Posterior cingulate gyrus (tissue), 11 donors: ENCODE data around the gene SHB.

Experiments
- DNase-seq, 10 donors: peaks; one replicate each; pipeline versions ENCODE4 v3.0.0 to v3.0.0-alpha.2; 2020 to 2021; ENCODE audit warnings: mixed read lengths in 3 of 10
- intact Hi-C: fragments of 100-400 bp; cut with DNase I; formaldehyde crosslinking; loops from one replicate; pipeline ENCODE4 v1.15.1; 2023

The SHB gene

DNA sequence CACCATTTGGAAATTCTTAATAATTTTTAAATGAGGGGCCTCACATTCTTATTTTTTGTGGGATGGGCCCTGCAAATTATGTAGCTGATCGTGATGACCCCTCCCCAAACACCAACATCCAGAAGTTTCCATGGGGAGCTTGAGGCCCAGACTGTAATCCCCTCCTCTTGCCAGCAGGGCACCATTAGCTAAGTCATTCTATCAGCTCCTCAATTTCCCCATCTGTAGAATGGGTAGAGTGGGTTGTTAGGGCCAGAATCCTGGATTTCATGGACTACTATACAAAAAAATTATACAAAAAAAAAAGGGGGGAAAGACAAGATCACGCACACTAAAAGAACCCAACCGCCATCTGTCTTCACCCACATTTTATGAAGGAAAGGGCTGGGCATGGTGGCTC is 38.4 kb downstream of the SHB start:
- no peak for DNase-seq
- intact Hi-C loops = no loop called here

DNA sequence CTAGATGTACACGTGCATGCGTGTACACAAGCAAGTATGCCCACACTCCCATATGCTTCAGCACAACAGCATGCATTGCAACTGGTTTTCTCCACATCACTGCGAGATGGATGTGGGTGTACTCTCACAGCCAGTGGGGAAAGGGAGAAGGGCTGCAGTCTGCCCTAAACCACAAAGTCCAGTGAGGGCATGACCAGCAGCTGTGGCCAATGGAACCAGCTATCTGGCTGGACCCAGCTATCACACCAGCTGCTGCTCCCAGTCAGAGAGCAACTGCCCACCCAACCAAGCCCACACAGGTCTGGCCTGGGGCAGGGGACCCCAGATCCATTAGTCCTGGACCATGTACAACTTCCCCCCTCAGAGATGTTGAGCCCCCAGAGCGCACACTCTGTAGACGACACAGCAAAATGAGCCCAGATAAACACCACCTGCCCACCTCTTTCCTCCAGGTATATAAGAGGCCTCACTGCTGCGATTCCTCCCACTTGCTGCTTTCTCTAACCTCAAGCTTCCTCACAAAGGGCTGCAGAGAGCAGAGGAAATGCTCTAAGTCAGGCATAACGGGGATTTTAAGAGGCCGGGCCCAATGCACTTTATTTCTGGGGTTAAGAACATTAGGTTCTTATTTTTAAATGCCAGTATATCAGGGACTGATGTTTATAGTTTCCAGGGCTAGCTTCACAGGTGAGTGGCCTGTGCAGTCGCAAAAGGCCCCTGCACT is 39.0 kb downstream of the SHB start:
- intact Hi-C loops = no loop called here
- no peak for DNase-seq

DNA sequence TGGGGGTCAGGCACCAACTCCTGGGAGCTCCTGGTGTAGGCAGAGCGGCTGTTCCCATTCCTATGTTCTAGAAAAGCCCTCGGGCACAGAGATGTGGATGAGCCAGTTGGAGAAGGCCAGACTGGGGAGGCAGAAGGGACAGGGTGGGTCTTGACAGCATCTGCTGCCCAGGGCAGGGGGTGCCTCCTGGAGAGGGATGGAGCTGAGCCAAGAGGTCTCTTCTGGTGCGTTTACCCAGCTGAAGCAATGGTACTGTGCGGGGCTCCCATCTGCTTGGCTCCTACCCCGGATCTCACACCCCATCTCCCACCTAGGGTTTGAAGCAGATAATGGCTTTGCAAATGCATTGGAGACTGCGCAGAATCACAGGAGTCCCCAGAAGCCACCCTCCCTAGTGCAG is 41.3 kb downstream of the SHB start:
- intact Hi-C loops = loop anchor here (2.0 kb wide), 1 partner anchor 33 kb away; no protein-coding TSS in a partner anchor
- no peak for DNase-seq

DNA sequence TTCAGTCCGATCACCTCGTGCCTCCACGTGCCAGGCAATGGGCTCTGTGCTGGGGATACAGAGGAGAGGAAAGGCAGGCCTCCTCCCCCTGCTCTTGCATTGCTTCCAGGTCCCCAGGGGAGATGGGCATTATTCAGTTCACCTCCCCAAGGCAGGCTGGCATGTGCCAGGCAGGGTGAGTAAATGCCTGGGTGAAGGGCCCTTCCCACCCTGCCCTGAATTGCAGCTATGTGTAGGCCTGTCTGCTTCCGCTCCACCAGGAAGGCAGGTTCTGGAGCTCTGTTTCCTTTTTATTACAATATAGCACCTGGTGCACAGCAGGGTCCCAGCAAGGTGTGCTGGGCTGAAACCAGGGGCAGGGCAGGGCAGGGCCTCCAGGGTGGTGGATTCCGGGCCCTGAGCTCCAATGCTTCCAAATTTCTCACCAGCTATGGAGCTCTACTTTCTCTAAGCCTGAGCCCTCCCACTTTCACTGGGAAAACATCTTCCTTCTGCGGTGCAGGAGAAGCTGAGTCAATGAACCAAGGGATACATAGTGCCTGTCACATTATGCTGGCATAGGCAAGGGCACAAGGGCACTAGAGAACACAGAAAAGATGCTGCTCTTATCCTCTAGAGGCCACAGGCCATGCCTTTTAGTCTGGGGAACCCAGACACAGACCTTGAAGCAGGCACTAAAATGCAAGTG is 42.0 kb downstream of the SHB start:
- intact Hi-C loops = loop anchor here (2.0 kb wide), 1 partner anchor 34 kb away; no protein-coding TSS in a partner anchor
- DNase-seq = no peak

DNA sequence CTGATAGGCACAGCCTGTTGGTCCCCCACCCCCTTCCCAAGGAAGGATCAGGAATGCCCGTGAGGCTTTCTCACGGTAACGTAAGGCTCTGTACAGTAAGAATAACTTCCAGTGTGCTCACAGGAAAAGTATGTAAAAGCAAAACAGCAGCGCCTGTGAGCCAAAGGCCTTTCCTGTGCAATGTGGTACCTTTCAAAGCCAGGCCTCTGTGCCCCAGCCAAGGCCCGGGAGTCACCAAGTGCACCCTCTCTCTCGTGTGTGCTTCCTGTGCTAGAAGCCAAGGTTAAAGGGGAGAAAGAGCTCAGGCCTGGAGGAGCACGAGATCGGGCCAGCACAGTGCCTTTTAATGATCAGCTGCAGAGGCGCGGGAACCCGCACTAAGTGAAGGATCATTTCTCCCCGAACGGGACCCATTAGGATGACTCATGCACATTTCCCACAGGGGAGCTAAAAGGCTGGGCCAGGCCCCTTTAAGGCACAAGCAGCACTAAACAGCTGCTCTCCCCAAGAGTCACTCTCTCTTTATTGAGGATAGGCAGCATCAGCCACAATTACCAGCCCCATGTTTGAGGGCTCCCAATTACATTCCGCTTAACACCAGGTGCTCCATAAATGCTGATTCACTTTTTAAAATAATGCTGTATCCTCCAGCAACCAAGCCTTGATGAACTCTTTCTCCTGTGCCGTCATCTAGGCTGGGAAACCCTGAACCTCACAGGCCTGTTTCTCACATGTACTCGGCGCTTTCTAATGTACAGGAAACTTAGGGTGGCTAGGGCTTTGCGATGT is 42.8 kb downstream of the SHB start:
- peak in 1 of 10 donors; percentile 26 for DNase-seq
- intact Hi-C loops = loop anchor here (2.0 kb wide), 1 partner anchor 35 kb away; no protein-coding TSS in a partner anchor

DNA sequence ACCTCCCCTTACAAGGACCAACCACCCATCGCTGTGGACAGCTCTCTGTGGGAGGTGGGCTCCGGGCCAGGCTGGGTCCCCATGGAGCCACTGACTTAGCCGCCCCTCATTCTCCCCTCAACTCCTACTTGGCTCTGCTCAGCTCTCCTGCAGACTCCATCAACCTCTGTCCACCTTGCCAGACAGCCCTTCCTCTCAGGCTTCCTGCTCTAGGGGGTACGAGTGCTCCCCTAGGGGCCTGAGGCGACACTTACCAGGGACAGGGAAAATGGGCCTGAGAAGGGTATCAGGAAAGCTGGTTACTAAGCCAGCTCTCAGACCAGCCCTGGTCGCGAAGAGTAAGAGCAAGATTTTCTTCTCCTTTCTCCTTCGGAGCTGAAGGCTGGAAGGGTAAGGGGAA is 43.9 kb downstream of the SHB start:
- no peak for DNase-seq
- intact Hi-C loops = no loop called here

DNA sequence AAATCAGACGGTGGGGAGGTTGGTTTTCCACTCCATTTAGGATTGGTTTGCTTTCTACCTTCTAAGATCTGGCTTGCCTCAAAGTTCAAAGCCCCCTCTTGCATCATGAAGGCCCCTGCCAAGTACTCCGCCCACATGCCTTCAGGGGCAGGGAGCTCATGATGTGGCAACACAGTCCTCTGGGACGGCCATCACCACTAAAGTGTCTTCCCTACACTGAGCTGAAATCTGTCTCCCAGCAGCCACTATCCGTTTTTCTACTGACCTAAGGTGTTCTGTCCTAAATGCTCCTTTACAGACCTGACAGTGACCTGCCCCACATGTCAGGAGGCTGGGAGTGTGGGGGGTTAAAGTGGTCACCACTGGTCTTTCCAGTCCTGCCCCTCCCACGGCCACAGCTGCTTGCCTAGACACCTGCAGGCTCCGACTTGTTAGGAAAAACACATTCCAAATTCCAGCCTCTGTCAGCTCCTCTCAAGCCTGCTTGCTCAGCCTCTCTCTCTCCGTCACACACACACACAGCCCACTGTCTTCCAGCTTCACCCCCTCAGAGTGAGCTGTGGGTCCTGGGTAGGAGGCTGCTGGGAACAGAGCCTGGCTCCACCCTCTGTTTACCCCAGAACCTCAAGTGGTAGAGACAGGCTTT is 44.9 kb downstream of the SHB start:
- intact Hi-C loops = no loop called here
- DNase-seq = peak; percentile 57 to 97 (median 72)

DNA sequence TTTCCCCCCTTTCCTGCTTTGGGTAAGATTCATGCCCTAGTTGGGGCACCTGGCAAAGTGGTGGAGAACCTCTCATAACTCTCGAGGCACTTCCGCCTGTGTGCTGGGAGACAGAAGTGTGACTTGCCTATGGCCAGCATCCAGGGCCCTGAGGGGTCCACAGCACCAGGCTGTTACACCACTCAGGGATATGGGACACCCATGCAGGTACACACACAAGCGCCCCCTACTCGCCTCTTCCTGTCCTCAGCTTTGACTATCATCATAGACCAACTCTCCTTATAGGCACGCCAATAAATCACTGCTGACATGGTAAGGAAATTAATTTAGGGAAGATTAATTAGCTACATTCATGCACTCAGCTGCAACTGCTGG is 45.4 kb downstream of the SHB start:
- no peak for DNase-seq
- intact Hi-C loops = no loop called here

DNA sequence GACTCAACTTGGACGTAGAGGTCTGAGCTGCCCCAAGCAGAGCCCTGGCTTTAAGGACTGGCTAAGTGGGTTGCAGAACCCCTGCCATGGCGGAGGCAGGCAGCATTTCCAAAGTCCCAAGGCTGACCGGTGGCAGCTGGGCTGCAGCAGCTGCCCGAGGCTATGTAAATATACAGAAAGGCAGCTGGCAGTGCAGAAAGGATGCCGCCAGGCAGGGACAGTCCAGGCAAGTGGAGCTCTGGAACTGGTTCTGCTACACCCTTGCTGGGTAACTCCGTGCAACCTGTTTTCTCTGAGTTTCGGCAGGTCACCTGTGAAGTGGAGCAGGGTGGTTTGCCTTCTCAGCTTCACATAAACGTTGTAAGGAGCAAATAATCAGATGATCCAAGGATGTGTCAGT is 46.0 kb downstream of the SHB start:
- intact Hi-C loops = no loop called here
- peak in 8 of 10 donors; percentile 31 to 94 (median 57) for DNase-seq

DNA sequence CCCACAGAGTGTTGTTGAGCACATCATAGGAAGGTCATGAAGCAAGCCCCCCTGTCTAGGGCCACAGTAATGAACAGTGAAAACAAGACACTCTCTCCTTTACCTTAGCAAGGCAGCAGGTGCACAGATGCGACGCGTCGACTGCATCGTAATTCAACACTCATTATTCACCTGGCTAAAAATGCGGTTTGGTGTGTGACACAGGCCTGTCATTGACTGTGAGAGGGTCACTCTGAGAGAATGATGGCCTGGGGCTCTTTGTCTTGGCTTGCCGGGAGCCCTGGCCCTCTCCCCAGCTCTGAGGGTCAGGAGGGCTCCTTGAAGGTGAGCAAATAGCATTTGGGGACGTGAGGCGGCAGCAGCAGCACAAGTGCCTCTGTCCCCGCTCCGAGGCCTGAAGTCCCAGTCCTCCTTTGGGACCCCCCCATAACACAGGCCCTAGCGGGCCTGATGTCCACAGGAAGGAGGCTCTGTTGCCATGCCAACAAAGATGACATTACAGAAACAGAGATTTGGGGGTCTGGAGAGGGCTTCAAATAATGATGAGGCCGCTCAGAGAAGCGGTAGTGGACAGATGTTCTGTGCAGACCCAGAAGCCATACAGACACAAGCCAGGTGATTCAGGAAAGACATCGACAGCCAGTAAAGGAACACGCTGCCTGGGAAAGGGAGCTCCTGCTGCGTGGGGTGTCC is 46.7 kb downstream of the SHB start:
- DNase-seq = no peak
- intact Hi-C loops = no loop called here

DNA sequence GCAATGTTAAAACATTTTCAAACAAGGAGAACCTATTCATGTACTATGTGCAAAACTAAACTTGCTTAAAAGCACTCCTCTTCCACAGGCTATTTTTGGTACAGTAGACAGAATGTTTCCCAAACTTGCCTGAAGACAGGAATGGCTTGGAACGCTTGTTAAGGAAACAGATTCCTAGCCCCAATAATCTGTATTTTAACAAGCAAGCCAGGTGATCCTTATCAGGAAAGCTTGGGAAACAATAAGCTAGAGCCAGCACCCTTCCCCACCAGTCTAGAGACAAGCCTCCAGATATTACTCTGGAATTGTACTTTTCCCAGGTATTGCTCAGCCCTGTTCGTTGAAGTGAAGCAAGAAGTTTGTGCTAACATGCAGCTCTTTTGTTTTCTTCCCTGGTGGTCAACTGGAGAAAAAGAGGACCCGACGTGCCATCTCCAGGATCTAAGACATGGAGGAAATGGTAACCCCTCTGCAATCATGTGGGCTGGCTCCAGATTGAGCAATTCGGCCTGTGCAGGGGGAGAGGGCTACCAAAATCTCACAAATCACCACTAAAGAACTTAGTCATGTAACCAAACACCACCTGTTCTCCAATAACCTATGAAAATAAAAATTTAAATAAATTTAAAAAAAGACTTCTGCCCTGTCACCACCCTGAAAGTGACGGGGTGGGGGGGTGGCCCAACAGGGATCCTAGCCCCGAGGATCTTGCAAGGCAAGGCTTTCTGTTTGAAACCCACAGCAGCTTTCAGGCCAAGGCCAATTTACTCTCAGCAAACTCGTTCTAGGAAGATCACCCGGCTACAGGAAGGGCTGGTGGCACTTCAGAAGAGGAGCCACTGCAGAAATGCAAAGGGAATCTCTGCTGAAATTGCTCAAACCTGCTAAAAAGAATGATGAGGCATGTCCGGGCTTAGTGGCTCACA is 48.6 kb downstream of the SHB start:
- no peak for DNase-seq

DNA sequence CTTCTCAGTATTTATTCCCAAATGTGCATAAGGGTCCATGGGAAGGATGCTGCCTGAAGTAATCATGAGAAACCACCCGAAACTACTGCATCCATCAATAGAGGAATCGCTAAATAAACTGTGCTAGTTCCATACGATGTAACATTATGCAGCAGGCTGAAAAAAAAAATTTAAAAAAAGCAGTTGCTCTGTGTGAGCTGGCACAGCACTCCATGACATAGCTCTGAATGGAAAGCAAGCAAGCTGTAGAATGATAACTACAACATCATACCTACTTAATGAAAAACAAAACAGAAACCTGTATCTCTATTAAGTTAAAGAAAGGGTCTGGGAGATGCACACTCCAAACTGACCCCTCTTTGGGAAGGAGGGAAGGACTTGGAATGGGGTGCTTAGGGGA is 49.3 kb downstream of the SHB start:
- intact Hi-C loops = loop anchor here (5.0 kb wide), 1 partner anchor 102 kb away; no protein-coding TSS in a partner anchor
- no peak for DNase-seq

More for the DNA sequence above, 48.6 kb downstream of the SHB start:
- intact Hi-C loops = no loop called here

DNA sequence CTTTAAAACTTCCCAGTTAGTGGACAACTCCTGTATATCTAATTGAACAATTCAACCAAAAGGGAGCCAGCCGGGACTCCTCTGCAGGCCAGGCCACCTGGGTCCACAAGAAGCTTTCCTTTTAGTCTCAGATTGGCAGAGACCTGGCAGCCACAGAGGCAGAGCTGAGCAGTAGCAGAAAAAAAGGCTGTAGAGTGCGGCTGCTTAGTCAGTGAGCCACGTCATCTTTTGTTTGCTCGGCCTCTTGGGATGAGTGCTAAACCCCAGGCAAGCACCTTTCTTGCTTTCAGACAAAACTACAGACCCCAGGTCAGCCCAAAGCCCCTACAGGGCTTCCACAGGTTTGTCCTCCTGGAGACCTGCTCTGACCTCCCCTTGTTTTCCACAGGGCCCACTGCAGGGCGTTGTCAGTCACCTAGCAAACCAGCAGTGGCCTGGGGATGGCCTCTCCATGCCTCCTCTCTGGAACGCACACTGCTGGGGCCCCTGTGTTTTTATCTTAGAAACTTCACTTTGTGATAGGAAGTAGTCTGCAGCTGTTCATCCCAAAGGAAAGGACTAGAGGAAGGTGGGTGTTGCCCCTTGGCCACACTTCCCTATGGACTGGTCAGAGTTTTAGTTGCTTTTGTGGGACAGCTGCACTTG is 49.9 kb downstream of the SHB start:
- DNase-seq = peak in 9 of 10 donors; percentile 29 to 93 (median 50)
- intact Hi-C loops = loop anchor here (1.0 to 5.0 kb wide), 2 partner anchors 49 to 102 kb away; no protein-coding TSS in a partner anchor

DNA sequence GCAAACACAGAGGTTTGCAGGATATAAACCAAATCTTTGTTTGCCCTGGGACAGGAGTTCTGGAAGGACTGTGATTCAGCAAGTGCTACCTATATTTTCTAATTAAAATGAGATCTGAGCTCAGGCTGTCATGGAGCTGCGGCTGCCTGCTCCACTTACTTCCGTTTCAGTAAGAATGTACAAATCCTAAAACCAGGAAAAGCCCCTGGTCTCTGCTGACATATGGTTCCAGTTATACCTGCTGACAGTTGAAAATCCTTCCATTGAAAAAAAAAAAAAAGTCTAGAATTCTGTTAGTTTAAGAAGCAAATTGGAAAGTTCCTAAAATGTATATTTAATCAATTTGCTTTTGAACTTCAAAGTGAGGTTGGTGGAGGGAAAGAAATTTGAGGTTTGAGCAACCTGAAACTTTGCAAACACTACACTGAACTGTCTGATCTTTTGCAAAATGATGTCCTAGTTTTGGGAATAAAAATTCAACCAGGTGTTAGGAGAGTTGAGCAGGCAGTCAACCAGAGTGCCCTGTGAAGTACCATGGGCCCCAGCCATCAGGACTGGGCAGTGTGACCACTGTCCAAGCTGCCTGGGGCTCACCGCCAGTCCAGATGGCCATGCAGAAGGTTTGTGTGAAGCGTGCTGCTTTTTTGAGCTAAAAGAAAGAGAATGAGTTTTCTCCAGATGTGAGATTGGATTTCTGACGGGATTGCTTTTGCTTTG is 50.6 kb downstream of the SHB start:
- intact Hi-C loops = loop anchor here (1.0 to 5.0 kb wide), 2 partner anchors 50 to 101 kb away; no protein-coding TSS in a partner anchor
- DNase-seq = peak in 1 of 10 donors; percentile 42

DNA sequence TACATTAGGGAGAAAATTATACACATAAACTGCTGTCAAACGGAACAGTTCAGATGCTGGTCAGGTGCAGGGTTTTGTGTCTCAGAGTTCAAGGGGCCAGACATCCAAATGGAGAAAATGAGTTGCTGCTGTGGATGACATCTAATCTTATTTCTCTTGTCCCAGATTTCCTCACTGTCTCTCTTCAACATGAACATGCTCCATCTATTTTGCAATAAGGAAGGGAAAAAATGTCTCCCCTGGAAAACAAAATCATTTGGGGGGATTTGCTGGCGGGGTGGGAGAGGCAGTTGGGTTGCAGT is 51.2 kb downstream of the SHB start:
- intact Hi-C loops = loop anchor here (1.0 to 5.0 kb wide), 2 partner anchors 50 to 101 kb away; no protein-coding TSS in a partner anchor
- DNase-seq = no peak

DNA sequence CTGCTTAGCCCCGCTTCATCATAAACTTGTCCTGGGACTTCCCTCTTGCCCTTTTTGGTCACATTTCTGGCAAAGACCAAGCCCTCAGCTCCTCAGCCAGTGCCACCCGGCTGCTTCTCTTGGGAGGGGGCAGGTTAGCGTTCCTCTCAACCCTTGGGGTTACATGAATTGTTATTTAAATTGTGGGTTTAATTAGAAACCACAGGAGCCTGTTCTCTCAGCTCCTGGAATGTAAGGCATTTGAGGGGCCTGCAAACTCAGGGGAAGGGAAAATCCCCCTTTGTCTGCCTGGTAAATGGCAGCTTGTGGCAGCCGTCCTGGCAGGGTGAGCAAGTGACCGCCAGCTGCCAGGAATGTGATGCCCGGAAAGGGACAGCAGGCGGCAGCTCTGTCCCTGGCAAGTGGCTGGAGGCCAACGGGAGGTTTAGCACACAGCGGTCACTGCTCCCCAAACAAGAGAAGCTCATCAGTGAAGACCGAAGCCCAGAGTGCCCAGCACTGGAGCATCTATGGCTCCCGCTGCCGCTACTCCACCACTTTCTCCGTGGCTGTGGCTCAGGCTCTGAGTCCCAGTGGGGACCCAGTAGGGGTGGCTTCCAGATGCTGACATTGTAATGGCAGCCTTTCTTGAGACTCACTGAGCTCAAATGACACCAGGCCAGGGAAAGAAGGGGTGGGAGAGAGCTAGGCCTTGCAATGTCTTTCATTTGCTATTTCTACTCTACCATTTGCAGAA is 51.7 kb downstream of the SHB start:
- intact Hi-C loops = loop anchor here (5.0 kb wide), 1 partner anchor 100 kb away; no protein-coding TSS in a partner anchor
- peak; percentile 73 to 98 (median 83) for DNase-seq
